Memory B cell (primary cell): ENCODE data around the gene SCN3B.

Experiments used
- ATAC-seq: fragments of 150-1000 bp; cut with Tn5 transposase; 2 replicates; pipeline ENCODE4 v1.10.0; 2021; ENCODE audit warnings: low read depth, mild to moderate bottlenecking, moderate library complexity
- DNase-seq, 2 donors: peaks; one replicate each; pipeline ENCODE4 v3.0.0; 2022; ENCODE audit warnings: low spot score in 2 of 2
- H3K27ac Mint-ChIP-seq: one replicate; pipeline ENCODE4 v1.8.0; 2022; ENCODE audit warnings: mild to moderate bottlenecking, moderate library complexity, mixed read lengths
- H3K27me3 Mint-ChIP-seq: one replicate; pipeline ENCODE4 v1.8.0; 2022; ENCODE audit warnings: mixed read lengths
- H3K36me3 Mint-ChIP-seq: one replicate; pipeline ENCODE4 v1.8.0; 2022; ENCODE audit warnings: mild to moderate bottlenecking, mixed read lengths
- H3K4me1 Mint-ChIP-seq: one replicate; pipeline ENCODE4 v1.8.0; 2022; ENCODE audit warnings: mixed read lengths
- H3K4me3 Mint-ChIP-seq: one replicate; pipeline ENCODE4 v1.8.0; 2022; ENCODE audit warnings: mild to moderate bottlenecking, moderate library complexity, mixed read lengths
- H3K9me3 Mint-ChIP-seq: one replicate; pipeline ENCODE4 v1.8.0; 2022; ENCODE audit warnings: mixed read lengths

The SCN3B gene

DNA sequence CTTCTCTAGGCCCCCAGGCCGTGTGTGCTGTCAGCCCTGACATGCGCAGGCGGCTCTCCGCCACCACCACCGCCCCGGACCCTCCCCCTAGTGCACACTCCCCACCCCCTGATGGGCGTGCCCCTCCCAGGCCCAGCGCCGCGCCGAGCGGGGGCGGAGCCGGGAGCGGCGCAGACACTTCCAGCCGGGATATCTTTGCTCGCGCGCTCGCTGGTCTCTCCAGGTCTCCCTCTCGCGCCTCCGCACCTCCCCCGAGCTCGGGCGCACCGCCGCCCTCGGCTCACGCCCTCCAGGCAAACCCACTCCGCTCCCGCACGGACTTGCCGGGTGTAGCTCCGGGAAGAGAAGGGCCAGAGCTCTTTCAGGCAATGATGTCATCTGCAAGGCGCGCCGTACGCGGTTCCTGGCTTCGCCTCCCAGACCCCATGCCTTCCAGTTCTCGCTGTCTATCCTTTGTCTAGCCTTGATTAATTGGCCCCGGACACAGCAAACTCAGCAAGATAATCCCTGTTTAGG is at the start of gene SCN3B:
SCN3B (minus strand) TSS at position 59 of the 516 bp plus-strand sequence. CDS start 823 bp downstream, outside the sequence.
- H3K36me3 Mint-ChIP-seq = peaks cover 8% of the 10 kb centered on the region
- ATAC-seq = peak; percentile 31
- DNase-seq = no peak
- H3K4me3 Mint-ChIP-seq = peak within 1 kb of the TSS; percentile 73
- H3K9me3 Mint-ChIP-seq = peaks cover 19% of the 10 kb centered on the region
- H3K4me1 Mint-ChIP-seq = peaks cover 7% of the 10 kb centered on the region
- peaks cover 18% of the 10 kb centered on the region for H3K27me3 Mint-ChIP-seq
- no peak within 1 kb of the TSS for H3K27ac Mint-ChIP-seq

GRCh38 chr11:123702696-123703095 is 48.3 kb upstream of the SCN3B start:
- Mint-ChIP-seq H3K36me3 (no peaks in the 10 kb centered on the region), H3K4me1 (peaks cover 8% of the 10 kb centered on the region), H3K9me3 (no peaks in the 10 kb centered on the region), H3K27ac (no peak overlapping the region), H3K27me3 (peaks cover 16% of the 10 kb centered on the region), H3K4me3 (no peak overlapping the region)
- no peak for DNase-seq
- no peak for ATAC-seq

DNA sequence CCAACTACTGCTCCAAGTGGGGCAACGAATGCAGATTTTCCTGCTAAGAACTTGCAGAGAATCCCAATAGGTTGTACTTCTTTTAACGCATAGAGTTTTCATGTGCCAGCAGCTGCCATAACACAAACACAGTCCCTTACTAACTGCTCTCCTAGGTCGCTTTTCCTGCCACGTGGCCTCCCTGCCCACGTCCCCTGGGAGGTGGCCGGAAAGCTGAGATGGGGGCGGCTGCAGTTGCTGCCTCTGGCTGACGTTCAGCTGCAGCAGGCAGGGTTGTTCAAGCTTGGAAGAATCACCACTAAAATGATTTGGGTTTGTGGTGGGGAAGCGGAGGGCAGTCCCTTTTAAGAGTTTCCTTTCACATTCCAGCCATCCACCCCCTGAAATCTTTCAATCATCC is 47.7 kb upstream of the SCN3B start:
- no peaks in the 10 kb centered on the region for H3K36me3 Mint-ChIP-seq
- no peak for ATAC-seq

GRCh38 chr11:123700772-123701171 is 46.3 kb upstream of the SCN3B start:
- no peak for ATAC-seq
- Mint-ChIP-seq H3K27ac (no peak overlapping the region), H3K4me1 (peaks cover 6% of the 10 kb centered on the region), H3K27me3 (peaks cover 22% of the 10 kb centered on the region), H3K4me3 (no peak overlapping the region), H3K9me3 (no peaks in the 10 kb centered on the region), H3K36me3 (no peaks in the 10 kb centered on the region)
- DNase-seq = no peak

More for the DNA sequence above, 47.7 kb upstream of the SCN3B start:
- Mint-ChIP-seq H3K9me3 (no peaks in the 10 kb centered on the region), H3K4me3 (no peak overlapping the region), H3K4me1 (peaks cover 6% of the 10 kb centered on the region), H3K27me3 (peaks cover 16% of the 10 kb centered on the region), H3K27ac (no peak overlapping the region)
- DNase-seq = no peak

- Mint-ChIP-seq H3K9me3 (no peaks in the 10 kb centered on the region), H3K27ac (no peak overlapping the region), H3K27me3 (peaks cover 21% of the 10 kb centered on the region), H3K36me3 (no peaks in the 10 kb centered on the region), H3K4me1 (peaks cover 6% of the 10 kb centered on the region), H3K4me3 (no peak overlapping the region)
- ATAC-seq (no peak), DNase-seq (no peak)
Observed at GRCh38 chr11:123698546-123699127, 44.2 kb upstream of the SCN3B start.

DNA sequence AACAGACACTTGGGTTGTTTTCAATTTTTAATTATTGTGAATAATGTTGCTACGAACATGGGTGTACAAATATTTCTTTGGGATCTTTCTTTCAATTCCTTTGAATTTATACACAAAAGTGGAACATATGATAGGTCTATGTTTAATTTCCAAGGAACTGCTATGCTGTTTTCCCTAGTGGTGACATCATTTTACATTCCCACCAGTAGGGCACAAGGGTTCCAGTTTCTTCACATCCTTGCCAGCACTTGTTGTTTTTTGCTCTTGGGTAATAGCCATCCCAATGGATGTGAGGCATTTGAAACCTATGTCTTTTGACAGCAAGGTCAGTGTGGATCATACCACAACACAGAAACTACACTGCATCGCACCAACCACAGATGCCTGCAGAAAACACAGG is 41.8 kb upstream of the SCN3B start:
- H3K4me3 Mint-ChIP-seq = no peak overlapping the region
- no peak for DNase-seq
- no peaks in the 10 kb centered on the region for H3K36me3 Mint-ChIP-seq
- no peak for ATAC-seq
- peaks cover 4% of the 10 kb centered on the region for H3K4me1 Mint-ChIP-seq
- H3K9me3 Mint-ChIP-seq = no peaks in the 10 kb centered on the region
- no peak overlapping the region for H3K27ac Mint-ChIP-seq
- peaks cover 17% of the 10 kb centered on the region for H3K27me3 Mint-ChIP-seq

GRCh38 chr11:123695231-123695630 is 40.8 kb upstream of the SCN3B start:
- no peaks in the 10 kb centered on the region for H3K36me3 Mint-ChIP-seq
- H3K9me3 Mint-ChIP-seq = no peaks in the 10 kb centered on the region
- peaks cover 17% of the 10 kb centered on the region for H3K27me3 Mint-ChIP-seq
- H3K4me1 Mint-ChIP-seq = peaks cover 4% of the 10 kb centered on the region
- H3K4me3 Mint-ChIP-seq = no peak overlapping the region
- H3K27ac Mint-ChIP-seq = no peak overlapping the region
- ATAC-seq = no peak
- no peak for DNase-seq

DNA sequence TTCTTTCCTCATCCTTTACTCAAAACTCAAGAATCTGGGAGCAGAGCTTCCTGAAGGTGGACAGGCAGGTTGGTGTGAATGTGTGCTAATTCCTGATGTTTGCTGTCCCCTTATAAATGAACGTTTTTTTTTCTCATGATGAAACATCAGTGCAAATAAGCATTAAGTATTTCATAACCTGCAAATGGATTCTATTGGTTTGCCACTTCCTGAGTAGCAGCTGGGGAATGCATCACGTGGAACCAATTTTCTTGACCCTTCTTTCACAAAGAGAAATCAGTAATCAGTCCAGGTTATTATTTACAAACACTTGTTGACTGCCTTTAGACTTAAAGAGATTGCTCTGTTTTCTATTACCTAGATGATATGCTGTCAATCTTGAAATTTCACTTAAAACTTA is 40.1 kb upstream of the SCN3B start:
- Mint-ChIP-seq H3K9me3 (no peaks in the 10 kb centered on the region), H3K4me3 (no peak overlapping the region), H3K27me3 (peaks cover 17% of the 10 kb centered on the region), H3K4me1 (peaks cover 4% of the 10 kb centered on the region), H3K36me3 (no peaks in the 10 kb centered on the region), H3K27ac (no peak overlapping the region)
- DNase-seq = no peak
- ATAC-seq = no peak

DNA sequence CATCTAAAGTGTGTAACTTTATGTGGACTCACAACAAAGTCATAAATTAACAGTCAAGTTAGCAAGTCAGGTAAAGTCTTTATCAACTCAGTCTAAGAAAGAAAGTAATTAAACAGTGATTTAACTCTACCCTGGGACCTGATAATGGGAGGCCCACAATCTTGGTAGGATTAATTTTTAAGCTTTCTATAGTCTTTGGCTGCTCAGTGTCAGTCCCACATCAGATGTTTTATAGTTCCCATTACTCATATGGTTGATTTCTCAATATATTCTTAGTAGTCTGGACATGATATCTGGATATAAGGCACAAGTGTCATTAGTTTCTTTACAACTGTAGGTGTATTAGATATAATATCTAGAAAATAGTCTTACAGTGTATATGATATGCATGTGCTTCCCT is 38.5 kb upstream of the SCN3B start:
- Mint-ChIP-seq H3K27me3 (peaks cover 15% of the 10 kb centered on the region), H3K27ac (no peak overlapping the region), H3K4me3 (no peak overlapping the region), H3K9me3 (no peaks in the 10 kb centered on the region), H3K4me1 (no peaks in the 10 kb centered on the region), H3K36me3 (no peaks in the 10 kb centered on the region)
- no peak for ATAC-seq
- DNase-seq = no peak

GRCh38 chr11:123690485-123690884 is 36.1 kb upstream of the SCN3B start:
- Mint-ChIP-seq H3K4me1 (no peaks in the 10 kb centered on the region), H3K36me3 (no peaks in the 10 kb centered on the region), H3K27ac (no peak overlapping the region), H3K27me3 (peaks cover 15% of the 10 kb centered on the region), H3K9me3 (no peaks in the 10 kb centered on the region), H3K4me3 (no peak overlapping the region)
- DNase-seq = no peak
- ATAC-seq = no peak

DNA sequence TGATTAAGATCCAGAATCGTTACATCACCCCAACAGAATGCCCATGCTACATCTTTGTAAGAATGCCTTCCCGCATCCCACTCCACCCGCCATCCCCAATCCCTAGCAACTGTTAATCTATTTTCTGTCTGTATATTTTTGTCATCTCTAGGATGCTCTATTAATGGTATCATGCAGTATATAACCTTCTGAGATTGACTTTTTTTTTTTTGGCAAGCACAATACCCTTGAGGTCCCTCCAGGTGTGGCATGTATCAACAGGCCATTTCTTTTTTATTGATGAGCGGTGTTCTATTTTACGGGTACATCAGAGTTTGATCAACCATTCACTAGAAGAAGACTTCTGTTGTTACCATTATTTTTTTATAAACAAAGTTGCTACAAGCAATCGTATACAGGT is 30.2 kb upstream of the SCN3B start:
- H3K36me3 Mint-ChIP-seq = no peaks in the 10 kb centered on the region

GRCh38 chr11:123683428-123684170 is 29.2 kb upstream of the SCN3B start:
- Mint-ChIP-seq H3K4me1 (no peaks in the 10 kb centered on the region), H3K27me3 (peaks cover 13% of the 10 kb centered on the region), H3K36me3 (no peaks in the 10 kb centered on the region), H3K4me3 (no peak overlapping the region), H3K9me3 (no peaks in the 10 kb centered on the region), H3K27ac (no peak overlapping the region)
- DNase-seq (no peak), ATAC-seq (no peak)

More for the DNA sequence above, 30.2 kb upstream of the SCN3B start:
- no peaks in the 10 kb centered on the region for H3K9me3 Mint-ChIP-seq
- ATAC-seq (no peak), DNase-seq (no peak)
- no peaks in the 10 kb centered on the region for H3K4me1 Mint-ChIP-seq
- peaks cover 13% of the 10 kb centered on the region for H3K27me3 Mint-ChIP-seq
- H3K27ac Mint-ChIP-seq = no peak overlapping the region
- H3K4me3 Mint-ChIP-seq = no peak overlapping the region

GRCh38 chr11:123682696-123683410 is 28.4 kb upstream of the SCN3B start:
- H3K36me3 Mint-ChIP-seq = no peaks in the 10 kb centered on the region

DNA sequence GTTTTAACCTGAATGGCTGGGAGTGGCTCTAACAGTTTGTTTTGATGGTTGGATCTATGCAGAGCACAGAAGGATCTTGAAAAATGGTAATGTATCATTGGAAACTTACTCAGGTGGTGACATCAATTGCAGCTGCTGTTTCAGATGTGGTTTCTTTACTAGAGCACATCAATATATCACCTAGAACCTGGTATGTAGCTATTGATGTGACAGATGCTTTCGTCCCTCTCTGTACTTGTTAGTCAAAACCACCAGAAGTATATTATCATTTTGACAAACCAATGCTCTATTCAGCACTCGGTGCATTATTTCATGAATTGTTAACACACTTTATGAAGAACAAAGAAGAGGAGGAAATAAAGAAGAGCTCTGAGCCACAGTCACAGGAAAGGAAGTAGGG is 26.6 kb upstream of the SCN3B start:
- H3K9me3 Mint-ChIP-seq = no peaks in the 10 kb centered on the region

More at GRCh38 chr11:123682696-123683410, 28.4 kb upstream of the SCN3B start:
- no peak for DNase-seq
- H3K4me3 Mint-ChIP-seq = no peak overlapping the region
- H3K27me3 Mint-ChIP-seq = peaks cover 14% of the 10 kb centered on the region
- H3K9me3 Mint-ChIP-seq = no peaks in the 10 kb centered on the region
- no peaks in the 10 kb centered on the region for H3K4me1 Mint-ChIP-seq
- H3K27ac Mint-ChIP-seq = no peak overlapping the region
- no peak for ATAC-seq

More for the DNA sequence above, 26.6 kb upstream of the SCN3B start:
- H3K36me3 Mint-ChIP-seq = no peaks in the 10 kb centered on the region
- H3K27me3 Mint-ChIP-seq = peaks cover 12% of the 10 kb centered on the region
- H3K27ac Mint-ChIP-seq = no peak overlapping the region
- no peak for ATAC-seq
- no peaks in the 10 kb centered on the region for H3K4me1 Mint-ChIP-seq
- no peak overlapping the region for H3K4me3 Mint-ChIP-seq
- DNase-seq = no peak
